Mesodermal cell (in vitro differentiated cells): ENCODE data around the gene SSBP3.

Experiments used
- H3K27ac ChIP-seq: 2 replicates; pipeline ENCODE4 v1.7.0; 2013; ENCODE audit warnings: mild to moderate bottlenecking, low read depth, low read length, moderate library complexity; ENCODE audit not compliant: severe bottlenecking
- H3K36me3 ChIP-seq: 2 replicates; pipeline ENCODE4 v1.7.1; 2013; ENCODE audit warnings: mild to moderate bottlenecking, low read length, moderate library complexity; ENCODE audit not compliant: control insufficient read depth, insufficient read depth
- H3K4me1 ChIP-seq: one replicate; pipeline ENCODE4 v1.7.1; 2013; ENCODE audit warnings: mild to moderate bottlenecking, low read length; ENCODE audit not compliant: insufficient read depth, control insufficient read depth, poor library complexity, severe bottlenecking
- H3K4me3 ChIP-seq: 2 replicates; pipeline ENCODE4 v1.7.0; 2013; ENCODE audit warnings: low read length, control low read depth, mild to moderate bottlenecking; ENCODE audit not compliant: insufficient read depth, poor library complexity, severe bottlenecking; ENCODE audit errors: extremely low read depth
- H3K9me3 ChIP-seq: 2 replicates; pipeline ENCODE4 v1.7.1; 2013; ENCODE audit warnings: mild to moderate bottlenecking, low read length, moderate library complexity; ENCODE audit not compliant: control insufficient read depth
- WGBS, 2 experiments: methylation state at CpG; one replicate each; pipeline ENCODE4 v1.1.5; 2013; ENCODE audit warnings: missing lambda C conversion rate in 2 of 2; ENCODE audit not compliant: insufficient coverage in 2 of 2; 5-methylcytosine and 5-hydroxymethylcytosine counted together

SSBP3 gene

DNA sequence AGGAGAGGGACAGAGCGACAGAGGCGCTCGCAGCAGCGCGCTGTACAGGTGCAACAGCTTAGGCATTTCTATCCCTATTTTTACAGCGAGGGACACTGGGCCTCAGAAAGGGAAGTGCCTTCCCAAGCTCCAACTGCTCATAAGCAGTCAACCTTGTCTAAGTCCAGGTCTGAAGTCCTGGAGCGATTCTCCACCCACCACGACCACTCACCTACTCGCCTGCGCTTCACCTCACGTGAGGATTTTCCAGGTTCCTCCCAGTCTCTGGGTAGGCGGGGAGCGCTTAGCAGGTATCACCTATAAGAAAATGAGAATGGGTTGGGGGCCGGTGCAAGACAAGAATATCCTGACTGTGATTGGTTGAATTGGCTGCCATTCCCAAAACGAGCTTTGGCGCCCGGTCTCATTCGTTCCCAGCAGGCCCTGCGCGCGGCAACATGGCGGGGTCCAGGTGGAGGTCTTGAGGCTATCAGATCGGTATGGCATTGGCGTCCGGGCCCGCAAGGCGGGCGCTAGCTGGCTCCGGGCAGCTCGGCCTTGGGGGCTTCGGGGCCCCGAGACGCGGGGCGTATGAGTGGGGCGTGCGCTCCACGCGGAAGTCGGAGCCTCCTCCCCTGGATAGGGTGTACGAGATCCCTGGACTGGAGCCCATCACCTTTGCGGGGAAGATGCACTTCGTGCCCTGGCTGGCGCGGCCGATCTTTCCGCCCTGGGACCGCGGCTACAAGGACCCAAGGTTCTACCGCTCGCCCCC lies 206.3 kb downstream of the SSBP3 start, which contains the start of the genes CYB5RL and MRPL37:
Gene CYB5RL (minus strand): TSS at position 266 of the 754 bp plus-strand sequence. CDS start 4,414 bp downstream, outside the sequence.
Gene MRPL37 (plus strand): TSS at position 403 of the 754 bp plus-strand sequence. CDS start 77 bp downstream, at position 480.
- Histone ChIP-seq H3K4me3 (peak within 1 kb of the TSS; percentile 74), H3K9me3 (no peaks in the 10 kb centered on the region), H3K4me1 (no peaks in the 10 kb centered on the region), H3K27ac (no peak within 1 kb of the TSS), H3K36me3 (peaks cover 27% of the 10 kb centered on the region)
- 0% methylated on average over 35 to 49 of the region's 51 CpGs for WGBS, 2 experiments

DNA sequence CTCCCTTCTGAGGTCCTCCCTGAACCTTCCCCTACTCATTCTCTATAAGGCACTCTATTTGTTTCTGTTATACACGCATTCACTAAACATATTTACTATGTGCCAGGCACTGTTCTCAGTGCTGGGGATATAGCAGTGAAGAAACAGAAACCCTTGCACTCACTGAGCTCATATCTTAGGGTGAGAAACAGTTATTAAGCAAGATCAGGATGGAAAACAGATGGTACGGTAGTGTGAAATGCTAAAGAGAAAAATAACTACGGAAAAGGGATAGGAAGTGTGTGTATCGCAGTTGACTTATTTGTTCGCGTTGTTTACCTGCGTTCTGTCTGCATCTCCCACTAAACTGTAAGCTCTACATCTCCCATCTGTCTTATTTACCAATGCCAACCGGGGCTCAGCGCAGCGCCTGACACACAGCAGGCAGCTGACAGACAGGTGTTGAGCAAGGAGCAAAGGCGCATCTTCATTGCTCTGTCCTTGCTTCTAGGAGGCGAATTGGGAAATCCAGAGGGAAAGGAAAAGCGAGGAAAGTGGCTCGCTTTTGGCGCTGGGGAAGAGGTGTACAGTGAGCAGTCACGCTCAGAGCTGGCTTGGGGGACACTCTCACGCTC lies 206.9 kb downstream of the SSBP3 start:
- 12 to 21% methylated on average over 9 to 11 of the region's 17 CpGs for WGBS, 2 experiments
- H3K4me1 ChIP-seq, result no peaks in the 10 kb centered on the region
- H3K9me3 ChIP-seq, result no peaks in the 10 kb centered on the region
- peak overlapping the region; percentile 74 for H3K4me3 ChIP-seq
- no peak overlapping the region for H3K27ac ChIP-seq
- H3K36me3 ChIP-seq, result peaks cover 20% of the 10 kb centered on the region

DNA sequence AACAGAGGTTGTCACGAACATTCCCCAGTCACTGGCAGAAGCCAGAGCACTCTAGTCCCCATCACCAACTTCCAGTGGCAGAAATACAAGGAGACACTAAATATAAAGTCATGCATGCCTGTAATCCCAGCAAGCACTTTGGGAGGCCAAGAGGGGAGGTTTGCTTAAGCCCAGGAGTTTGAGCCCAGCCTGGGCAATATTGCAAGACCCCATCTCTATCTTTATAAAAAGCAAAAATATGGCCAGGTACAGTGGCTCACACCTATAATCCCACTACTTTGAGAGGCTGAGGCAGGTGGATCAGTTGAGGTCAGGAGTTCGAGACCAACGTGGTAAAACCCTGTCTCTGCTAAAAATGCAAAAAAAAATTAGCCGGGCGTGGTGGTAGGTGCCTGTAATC lies 212.7 kb downstream of the SSBP3 start:
- 95 to 96% methylated on average over 2 to 4 of the region's 5 CpGs for WGBS, 2 experiments
- no peaks in the 10 kb centered on the region for H3K9me3 ChIP-seq
- no peak overlapping the region for H3K27ac ChIP-seq
- H3K36me3 ChIP-seq, result no peaks in the 10 kb centered on the region
- no peaks in the 10 kb centered on the region for H3K4me1 ChIP-seq
- no peak overlapping the region for H3K4me3 ChIP-seq

GRCh38 chr1:54191525-54191924 lies 214.7 kb downstream of the SSBP3 start:
- H3K4me3 ChIP-seq, result no peak overlapping the region
- no peaks in the 10 kb centered on the region for H3K4me1 ChIP-seq
- 50% methylated on average over 1 of the region's 1 CpG; no CpG with 5 or more reads in 1 of the 2 experiments for WGBS, 2 experiments
- H3K36me3 ChIP-seq, result no peaks in the 10 kb centered on the region
- H3K9me3 ChIP-seq, result no peaks in the 10 kb centered on the region
- no peak overlapping the region for H3K27ac ChIP-seq

GRCh38 chr1:54190526-54190925 lies 215.7 kb downstream of the SSBP3 start:
- Histone ChIP-seq H3K4me1 (no peaks in the 10 kb centered on the region), H3K27ac (no peak overlapping the region), H3K36me3 (no peaks in the 10 kb centered on the region), H3K4me3 (no peak overlapping the region), H3K9me3 (no peaks in the 10 kb centered on the region)
- 89 to 97% methylated on average over 9 of the region's 9 CpGs for WGBS, 2 experiments

- no peak overlapping the region for H3K4me3 ChIP-seq
- H3K4me1 ChIP-seq, result no peaks in the 10 kb centered on the region
- H3K9me3 ChIP-seq, result no peaks in the 10 kb centered on the region
- WGBS, 2 experiments, result no CpG with 5 or more reads among the region's 1 CpG
- no peak overlapping the region for H3K27ac ChIP-seq
- no peaks in the 10 kb centered on the region for H3K36me3 ChIP-seq
Measured at GRCh38 chr1:54188291-54188690, 217.9 kb downstream of the SSBP3 start.

- no peaks in the 10 kb centered on the region for H3K36me3 ChIP-seq
- H3K4me1 ChIP-seq, result no peaks in the 10 kb centered on the region
- H3K4me3 ChIP-seq, result no peak overlapping the region
- 80 to 100% methylated on average over 1 to 3 of the region's 3 CpGs for WGBS, 2 experiments
- H3K9me3 ChIP-seq, result no peaks in the 10 kb centered on the region
- no peak overlapping the region for H3K27ac ChIP-seq
Measured at GRCh38 chr1:54186056-54186455, 220.1 kb downstream of the SSBP3 start.

- 80 to 82% methylated on average over 3 of the region's 5 CpGs for WGBS, 2 experiments
- Histone ChIP-seq H3K9me3 (no peaks in the 10 kb centered on the region), H3K27ac (no peak overlapping the region)
Measured at GRCh38 chr1:54180701-54181360, 225.4 kb downstream of the SSBP3 start.

GRCh38 chr1:54178296-54179070 lies 227.7 kb downstream of the SSBP3 start:
- WGBS, 2 experiments, result 83 to 96% methylated on average over 8 to 9 of the region's 9 CpGs
- H3K27ac ChIP-seq, result no peak overlapping the region
- H3K9me3 ChIP-seq, result no peaks in the 10 kb centered on the region
- H3K4me3 ChIP-seq, result no peak overlapping the region
- H3K4me1 ChIP-seq, result no peaks in the 10 kb centered on the region
- no peaks in the 10 kb centered on the region for H3K36me3 ChIP-seq

More at GRCh38 chr1:54180701-54181360, 225.4 kb downstream of the SSBP3 start:
- H3K4me3 ChIP-seq, result no peak overlapping the region
- no peaks in the 10 kb centered on the region for H3K4me1 ChIP-seq
- no peaks in the 10 kb centered on the region for H3K36me3 ChIP-seq

DNA sequence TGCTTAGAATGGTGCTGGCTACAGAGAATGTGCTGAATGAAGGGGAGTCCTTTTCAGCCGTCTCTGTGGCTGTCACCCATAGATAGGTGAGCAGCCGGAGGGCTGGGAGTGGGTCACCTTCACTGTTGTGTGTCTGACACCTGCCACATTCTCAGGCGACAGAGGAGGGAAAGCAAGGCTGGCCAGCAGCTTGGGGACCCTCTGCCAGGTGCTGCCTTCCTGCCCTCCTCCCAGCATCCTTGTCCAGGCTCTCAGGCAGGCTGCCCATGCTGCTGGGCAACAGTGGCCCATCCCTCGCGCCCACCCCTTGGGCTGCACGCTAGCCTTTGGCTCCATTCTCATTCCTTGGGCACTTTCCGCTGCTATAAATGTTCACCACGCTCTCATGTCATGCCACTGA lies 228.5 kb downstream of the SSBP3 start:
- Histone ChIP-seq H3K4me1 (peaks cover 5% of the 10 kb centered on the region), H3K36me3 (no peaks in the 10 kb centered on the region), H3K27ac (no peak overlapping the region), H3K4me3 (no peak overlapping the region), H3K9me3 (no peaks in the 10 kb centered on the region)
- WGBS, 2 experiments, result 89 to 100% methylated on average over 2 to 8 of the region's 8 CpGs
